Neuronal stem cell (in vitro differentiated cells): Measurements from ENCODE around the gene RASA3.

Source experiments
- DNase-seq: peaks from one replicate; pipeline ENCODE4 v3.0.0-alpha.2; 2013; ENCODE audit warnings: low spot score
- H2AFZ ChIP-seq: one replicate; pipeline ENCODE4 v1.6.1; 2013; ENCODE audit warnings: mild to moderate bottlenecking, low read length, inconsistent platforms
- H2AK5ac ChIP-seq: 2 replicates; pipeline ENCODE4 v1.6.1; 2013; ENCODE audit warnings: low read depth, mild to moderate bottlenecking, inconsistent platforms, low read length, moderate library complexity, mixed read lengths
- H2BK120ac ChIP-seq: 2 replicates; pipeline ENCODE4 v1.6.1; 2013; ENCODE audit warnings: low read depth, mild to moderate bottlenecking, inconsistent platforms, low read length, moderate library complexity, mixed read lengths
- H2BK12ac ChIP-seq: one replicate; pipeline ENCODE4 v1.6.1; 2013; ENCODE audit warnings: low read length, inconsistent platforms
- H2BK15ac ChIP-seq: 2 replicates; pipeline ENCODE4 v1.6.1; 2013; ENCODE audit warnings: mild to moderate bottlenecking, low read length, inconsistent platforms, mixed read lengths
- H2BK5ac ChIP-seq: one replicate; pipeline ENCODE4 v1.6.1; 2013; ENCODE audit warnings: inconsistent platforms, mild to moderate bottlenecking, low read length, moderate library complexity
- H3K14ac ChIP-seq: one replicate; pipeline ENCODE4 v1.6.1; 2013; ENCODE audit warnings: low read length, inconsistent platforms
- H3K18ac ChIP-seq: 2 replicates; pipeline ENCODE4 v1.6.1; 2013; ENCODE audit warnings: low read length, inconsistent platforms
- H3K23ac ChIP-seq: 2 replicates; pipeline ENCODE4 v1.6.1; 2013; ENCODE audit warnings: low read depth, mild to moderate bottlenecking, mixed read lengths, low read length, inconsistent platforms; ENCODE audit not compliant: poor library complexity
- H3K27ac ChIP-seq: replicated peaks from 3 replicates; pipeline ENCODE4 v1.5.1; 2013; ENCODE audit warnings: low read length, inconsistent platforms
- H3K27me3 ChIP-seq, 3 experiments: 2 replicates each; pipeline ENCODE4 v1.6.1; 2013; ENCODE audit warnings: low read length in 3 of 3, mild to moderate bottlenecking in 2 of 3, inconsistent platforms in 1 of 3, low read depth in 1 of 3, mixed read lengths in 1 of 3, moderate library complexity in 1 of 3; ENCODE audit not compliant: control insufficient read depth in 3 of 3, insufficient read depth in 3 of 3
- H3K36me3 ChIP-seq, 2 donors: replicated peaks in 1 of 2; 2 replicates each; pipeline ENCODE4 v1.6.1; 2013; ENCODE audit warnings: low read length in 2 of 2; ENCODE audit not compliant: control insufficient read depth in 2 of 2, insufficient read depth in 2 of 2
- H3K4ac ChIP-seq: 2 replicates; pipeline ENCODE4 v1.6.1; 2013; ENCODE audit warnings: inconsistent platforms, mild to moderate bottlenecking, low read length, moderate library complexity
- H3K4me1 ChIP-seq, 2 donors: 1 replicate in 1 of 2; 2 replicates in 1 of 2; pipeline ENCODE4 v1.6.1; 2013; ENCODE audit warnings: low read length in 2 of 2, low read depth in 1 of 2; ENCODE audit not compliant: control insufficient read depth in 2 of 2, insufficient read depth in 1 of 2
- H3K4me2 ChIP-seq: one replicate; pipeline ENCODE4 v1.6.1; 2013; ENCODE audit warnings: mild to moderate bottlenecking, low read length, inconsistent platforms; ENCODE audit not compliant: insufficient read depth, poor library complexity, severe bottlenecking
- H3K4me3 ChIP-seq, 2 donors: 2 replicates each; pipeline ENCODE4 v1.5.1; 2013; ENCODE audit warnings: low read length in 2 of 2, mild to moderate bottlenecking in 2 of 2, inconsistent platforms in 1 of 2, moderate library complexity in 1 of 2
- H3K79me1 ChIP-seq: one replicate; pipeline ENCODE4 v1.6.1; 2013; ENCODE audit warnings: low read depth, mild to moderate bottlenecking, inconsistent platforms, low read length, moderate library complexity
- H3K9ac ChIP-seq: one replicate; pipeline ENCODE4 v1.6.1; 2013; ENCODE audit warnings: mild to moderate bottlenecking, low read depth, low read length, inconsistent platforms; ENCODE audit not compliant: poor library complexity
- H3K9me3 ChIP-seq, 2 donors: replicated peaks in 1 of 2; 2 replicates each; pipeline versions ENCODE3 to v1.6.1; 2013; ENCODE audit warnings: low read length in 2 of 2, mild to moderate bottlenecking in 2 of 2, inconsistent platforms in 1 of 2, low read depth in 1 of 2, mixed read lengths in 1 of 2, moderate library complexity in 1 of 2; ENCODE audit not compliant: control insufficient read depth in 2 of 2, insufficient read depth in 1 of 2
- H4K8ac ChIP-seq: one replicate; pipeline ENCODE4 v1.6.1; 2013; ENCODE audit warnings: low read depth, mild to moderate bottlenecking, inconsistent platforms, low read length, moderate library complexity
- H4K91ac ChIP-seq: one replicate; pipeline ENCODE4 v1.6.1; 2013; ENCODE audit warnings: low read length, low read depth, mild to moderate bottlenecking, inconsistent platforms; ENCODE audit not compliant: poor library complexity
- WGBS, 2 donors: extraction: QIAGEN DNeasy Blood & Tissue Kit; methylation state at CpG; one replicate each; pipeline ENCODE4 v1.1.7; 2013; ENCODE audit warnings: missing lambda C conversion rate in 2 of 2, mixed read lengths in 1 of 2; ENCODE audit not compliant: insufficient read length in 2 of 2, insufficient replicate concordance in 1 of 2; ENCODE audit errors: extremely low coverage in 2 of 2; 5-methylcytosine and 5-hydroxymethylcytosine counted together

Gene RASA3

DNA sequence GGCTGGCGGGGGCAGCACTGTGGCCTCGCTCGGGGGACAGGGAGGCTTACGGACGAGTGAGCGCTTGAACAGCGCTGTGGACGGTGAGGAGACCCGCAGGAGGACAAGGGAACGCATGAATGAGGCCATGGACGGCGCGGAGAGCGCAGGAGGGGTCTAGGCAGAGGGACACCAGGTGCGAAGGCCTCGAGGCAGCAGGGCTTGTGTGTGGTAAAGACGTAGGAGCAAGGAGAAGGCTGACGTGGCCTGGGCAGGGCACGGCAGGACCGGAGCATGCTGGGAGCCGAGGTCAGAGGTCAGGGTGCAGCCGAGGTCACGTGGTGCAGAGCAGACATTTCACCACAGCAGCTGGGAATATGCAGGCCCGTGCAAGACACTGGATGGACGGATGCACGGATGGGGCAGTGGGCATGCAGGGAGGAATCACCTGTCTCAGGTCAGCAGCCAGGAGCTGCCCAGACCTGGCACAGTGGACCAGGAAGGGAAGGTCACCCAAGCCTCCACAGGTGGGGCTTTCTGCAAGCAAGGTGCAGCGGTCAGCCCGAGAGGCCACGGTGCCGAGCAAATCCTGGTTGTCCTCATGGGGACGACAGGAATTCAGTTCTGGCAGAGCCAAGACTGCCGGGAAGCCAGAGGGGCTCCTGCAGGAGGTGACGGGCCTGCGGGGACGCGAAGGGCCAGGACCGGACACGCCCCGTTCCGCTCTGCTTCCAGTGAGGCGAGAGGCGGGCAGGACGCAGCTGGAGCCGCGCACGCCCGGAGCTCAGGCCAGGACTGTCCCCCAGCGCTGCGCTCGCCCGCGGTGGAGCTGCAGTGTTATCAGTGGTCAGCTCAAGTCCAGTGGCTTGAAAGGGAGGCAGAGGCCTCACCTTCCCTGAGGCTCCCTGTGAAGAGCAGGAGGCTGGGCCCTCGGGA lies 72.2 kb downstream of the RASA3 start:
- peaks cover 5 to 17% of the 10 kb centered on the region in 2 donors for H3K36me3 ChIP-seq
- peak overlapping the region; percentile 88 for H2AK5ac ChIP-seq
- no peak overlapping the region for H3K27ac ChIP-seq
- peak overlapping the region in 1 of 2 donors; percentile 16 for H3K4me3 ChIP-seq
- H3K14ac ChIP-seq: peak overlapping the region; percentile 94
- peaks cover 0 to 5% of the 10 kb centered on the region in 2 donors for H3K9me3 ChIP-seq
- H3K4me1 ChIP-seq: peaks cover 20 to 24% of the 10 kb centered on the region in 2 donors
- H2BK5ac ChIP-seq: peak overlapping the region; percentile 73
- H2BK15ac ChIP-seq: peak overlapping the region; percentile 65
- no peak overlapping the region for H2AFZ ChIP-seq
- peak overlapping the region; percentile 38 for H3K9ac ChIP-seq
- peak overlapping the region; percentile 82 for H3K23ac ChIP-seq
- H3K4me2 ChIP-seq: no peak overlapping the region
- peaks cover 10% of the 10 kb centered on the region for H3K79me1 ChIP-seq
- H3K18ac ChIP-seq: peak overlapping the region; percentile 94
- WGBS, 2 donors: no CpG with 5 or more reads among the region's 53 CpGs
- DNase-seq: no peak
- H3K27me3 ChIP-seq: no peaks in the 10 kb centered on the region
- H4K8ac ChIP-seq: no peak overlapping the region
- peak overlapping the region; percentile 92 for H2BK12ac ChIP-seq
- H4K91ac ChIP-seq: peak overlapping the region; percentile 98
- peak overlapping the region; percentile 56 for H2BK120ac ChIP-seq
- peak overlapping the region; percentile 90 for H3K4ac ChIP-seq

GRCh38 chr13:114059428-114059827 lies 73.0 kb downstream of the RASA3 start:
- H3K27ac ChIP-seq: no peak overlapping the region
- no peaks in the 10 kb centered on the region for H3K27me3 ChIP-seq
- H2AK5ac ChIP-seq: peak overlapping the region; percentile 88
- H3K9me3 ChIP-seq: peaks cover 0 to 7% of the 10 kb centered on the region in 2 donors
- H2BK120ac ChIP-seq: no peak overlapping the region
- H3K14ac ChIP-seq: no peak overlapping the region
- DNase-seq: no peak
- H4K8ac ChIP-seq: no peak overlapping the region
- no peak overlapping the region for H2AFZ ChIP-seq
- peak overlapping the region; percentile 98 for H4K91ac ChIP-seq
- H3K4me3 ChIP-seq: no peak overlapping the region
- H3K9ac ChIP-seq: peak overlapping the region; percentile 7
- H3K23ac ChIP-seq: peak overlapping the region; percentile 82
- peaks cover 9 to 22% of the 10 kb centered on the region in 2 donors for H3K36me3 ChIP-seq
- H2BK15ac ChIP-seq: peak overlapping the region; percentile 65
- peak overlapping the region; percentile 90 for H3K4ac ChIP-seq
- peak overlapping the region; percentile 94 for H3K18ac ChIP-seq
- WGBS, 2 donors: no CpG with 5 or more reads among the region's 16 CpGs
- no peak overlapping the region for H3K4me2 ChIP-seq
- peak overlapping the region; percentile 92 for H2BK12ac ChIP-seq
- peaks cover 16 to 26% of the 10 kb centered on the region in 2 donors for H3K4me1 ChIP-seq
- H2BK5ac ChIP-seq: peak overlapping the region; percentile 73
- peaks cover 14% of the 10 kb centered on the region for H3K79me1 ChIP-seq

DNA sequence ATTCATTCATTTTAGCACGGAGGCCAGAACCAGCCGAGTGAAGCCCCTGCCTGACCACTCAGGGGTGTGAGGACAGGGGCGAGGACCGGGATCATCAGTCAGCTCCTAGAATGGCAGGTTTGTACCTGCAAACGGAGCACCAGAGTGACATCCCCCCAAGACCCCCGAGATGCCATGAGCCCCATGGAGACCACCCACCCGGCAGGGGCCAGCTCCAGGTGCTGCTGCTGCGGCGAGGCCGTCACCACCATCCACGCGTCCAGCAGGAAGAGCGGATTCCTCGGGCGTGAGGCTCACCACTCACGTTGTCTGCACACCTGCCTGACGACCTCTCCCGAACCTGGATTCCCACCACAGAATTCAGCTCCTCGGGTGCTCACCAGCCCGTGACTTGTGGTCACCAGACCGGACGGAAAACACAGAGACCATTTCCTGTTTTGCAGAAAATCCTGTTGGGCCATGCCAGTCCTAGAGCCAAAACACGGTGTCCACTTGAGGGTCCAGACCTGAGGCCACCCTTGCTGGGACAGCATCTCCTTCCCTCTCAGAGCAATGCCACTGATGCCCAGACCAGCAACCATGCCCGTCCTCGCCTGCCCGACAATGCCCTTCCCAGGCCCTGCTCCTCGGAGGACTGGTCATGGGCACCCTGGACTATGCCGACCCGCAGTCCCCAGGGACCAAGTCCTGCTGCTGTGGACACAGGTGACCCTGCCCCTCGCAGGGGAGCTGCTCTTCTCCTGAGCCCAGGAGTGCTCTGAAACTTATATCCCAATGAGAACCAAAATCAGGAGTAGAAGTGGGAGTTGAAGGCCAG lies 74.2 kb downstream of the RASA3 start:
- Histone ChIP-seq H3K27ac (no peak overlapping the region), H3K79me1 (peaks cover 14% of the 10 kb centered on the region), H3K4me1 (peaks cover 7 to 18% of the 10 kb centered on the region in 2 donors), H2AFZ (no peak overlapping the region), H3K4me2 (no peak overlapping the region), H3K9ac (no peak overlapping the region), H2BK15ac (no peak overlapping the region), H2BK5ac (no peak overlapping the region), H4K91ac (no peak overlapping the region), H3K4ac (no peak overlapping the region), H2BK12ac (peak overlapping the region; percentile 88), H2BK120ac (no peak overlapping the region), H3K23ac (no peak overlapping the region), H3K4me3 (peak overlapping the region in 1 of 2 donors; percentile 14), H3K9me3 (peaks cover 0 to 7% of the 10 kb centered on the region in 2 donors), H3K27me3 (no peaks in the 10 kb centered on the region), H4K8ac (no peak overlapping the region), H2AK5ac (no peak overlapping the region), H3K14ac (no peak overlapping the region), H3K18ac (peak overlapping the region; percentile 82), H3K36me3 (peaks cover 9 to 22% of the 10 kb centered on the region in 2 donors)
- WGBS, 2 donors: no CpG with 5 or more reads among the region's 30 CpGs
- DNase-seq: no peak
